OCI-LY7 (cell line): ENCODE measurements around the gene CYP3A5. TPM values are rescaled to one million over a fixed set of nuclear protein-coding genes. Genes with fewer than 3 reads are reported as not detected.

ENCODE experiments used
- BruUV-seq: library from RNA; stranded (reverse); fragments of 400-500 nt; replicated peaks from 2 replicates; lab custom pipeline; 2021; lab: Mats Ljungman, UMichigan
- CTCF ChIA-PET: fragments of 300-600 bp; sonication (Branson Sonifier 250); formaldehyde crosslinking; loops from one replicate; lab custom pipeline; 2022; ENCODE audit warnings: antibody characterized with exemption; ENCODE audit not compliant: unreplicated experiment; lab: Charles Lee
- POLR2A ChIA-PET: fragments of 300-600 bp; sonication (Branson Sonifier 250); formaldehyde crosslinking; loops from one replicate; lab custom pipeline; 2022; ENCODE audit warnings: antibody characterized with exemption; lab: Charles Lee
- DNase-seq: peaks from one replicate; pipeline ENCODE4 v3.0.0-alpha.2; 2015; ENCODE audit warnings: low spot score
- H2AFZ ChIP-seq: fragments of 200-600 bp; sonication (generic), shearing (Covaris generic); 2 replicates; pipeline ENCODE4 v1.6.1; 2014; ENCODE audit warnings: mild to moderate bottlenecking, antibody characterized with exemption, low read length, moderate library complexity
- H3K27ac ChIP-seq: fragments of 200-600 bp; sonication (generic); 2 replicates; pipeline ENCODE4 v1.5.1; 2014; ENCODE audit warnings: mixed run types, low read depth, mild to moderate bottlenecking, moderate library complexity, low read length, inconsistent platforms; ENCODE audit not compliant: poor library complexity, severe bottlenecking
- H3K36me3 ChIP-seq: fragments of 200-600 bp; sonication (generic); 2 replicates; pipeline ENCODE4 v1.6.1; 2014; ENCODE audit warnings: mild to moderate bottlenecking, antibody characterized with exemption, low read length, moderate library complexity, mixed read lengths; ENCODE audit not compliant: insufficient read depth
- H3K4me1 ChIP-seq: fragments of 200-600 bp; sonication (generic); 2 replicates; pipeline ENCODE4 v1.5.1; 2014; ENCODE audit warnings: mild to moderate bottlenecking, low read length; ENCODE audit not compliant: insufficient read depth, poor library complexity, severe bottlenecking
- H3K4me2 ChIP-seq: fragments of 200-600 bp; sonication (generic); 2 replicates; pipeline ENCODE4 v1.6.1; 2014; ENCODE audit warnings: mild to moderate bottlenecking, low read length
- H3K4me3 ChIP-seq: fragments of 200-600 bp; sonication (generic); 2 replicates; pipeline ENCODE4 v1.5.1; 2014; ENCODE audit warnings: mild to moderate bottlenecking, low read depth, low read length; ENCODE audit not compliant: poor library complexity, severe bottlenecking
- H3K79me2 ChIP-seq: fragments of 200-600 bp; sonication (generic); 2 replicates; pipeline ENCODE4 v1.6.1; 2016; ENCODE audit warnings: low read depth, mild to moderate bottlenecking, low read length, moderate library complexity, mixed read lengths; ENCODE audit not compliant: insufficient read depth
- H3K9me2 ChIP-seq: fragments of 200-600 bp; sonication (generic); 2 replicates; pipeline ENCODE4 v1.6.1; 2016; ENCODE audit warnings: mild to moderate bottlenecking, low read length, mixed read lengths; ENCODE audit not compliant: insufficient read depth
- H3K9me3 ChIP-seq: fragments of 200-600 bp; sonication (generic); 2 replicates; pipeline ENCODE4 v1.6.1; 2014; ENCODE audit warnings: mild to moderate bottlenecking, mixed run types, low read length, mixed read lengths
- H4K20me1 ChIP-seq: fragments of 200-600 bp; sonication (generic); 2 replicates; pipeline ENCODE4 v1.6.1; 2014; ENCODE audit warnings: mild to moderate bottlenecking, antibody characterized with exemption, low read length, moderate library complexity, mixed read lengths; ENCODE audit not compliant: insufficient read depth
- CTCF ChIP-seq: fragments of 200-600 bp; sonication (generic); conservative IDR thresholded peaks from 2 replicates; pipeline ENCODE4 v1.5.1; 2014; ENCODE audit warnings: mild to moderate bottlenecking, antibody characterized with exemption, low read length, moderate library complexity, mixed read lengths
- EZH2phosphoT487 ChIP-seq: fragments of 200-600 bp; sonication (generic); IDR thresholded peaks from 2 replicates; pipeline ENCODE4 v1.6.1; 2018; ENCODE audit warnings: low read depth, borderline replicate concordance, mild to moderate bottlenecking, mixed run types, antibody characterized with exemption, low read length, moderate library complexity, mixed read lengths
- intact Hi-C: fragments of 100-400 bp; cut with micrococcal nuclease; formaldehyde crosslinking; loops from one replicate; pipeline ENCODE4 v1.10.0; 2022; ENCODE audit not compliant: unreplicated experiment
- total RNA-seq, 2 experiments: library from RNA; depleted of rRNA in 1 of 2; stranded (reverse); fragments of >200 nt in 1 of 2; shearing (Covaris generic) in 1 of 2; gene quantifications; 2 replicates each; pipeline ENCODE4 v1.2.3, GENCODE V29; 2014 to 2022

The CYP3A5 gene
- total RNA-seq, 2 experiments from 2014 or later = not detected

GRCh38 chr7:99616359-99617191 lies 63.2 kb downstream of the CYP3A5 start, which contains the start of gene ZSCAN25:
ZSCAN25 (plus strand) TSS chr7:99616946; CDS start chr7:99619607, 2,661 bp downstream.
- H4K20me1 ChIP-seq = no peaks in the 10 kb centered on the region
- peak within 1 kb of the TSS; percentile 92 for H3K4me2 ChIP-seq
- peaks cover 32% of the 10 kb centered on the region; the same call in 1 of the 2 replicates for H3K36me3 ChIP-seq
- H3K9me2 ChIP-seq = no peaks in the 10 kb centered on the region
- ChIA-PET CTCF (interaction anchor here (0.6 kb wide), 1 partner anchor 1200 kb away, joined by 3 read pairs; no protein-coding TSS in a partner anchor), POLR2A (interaction anchor here (0.5 to 1.5 kb wide), 4 partner anchors 10 to 111 kb away, joined by 3 read pairs; no protein-coding TSS in a partner anchor)
- intact Hi-C loops = no loop called here
- H2AFZ ChIP-seq = peak within 1 kb of the TSS; percentile 100
- peaks cover 10% of the 10 kb centered on the region; the same call in 1 of the 2 replicates for H3K79me2 ChIP-seq
- H3K27ac ChIP-seq = peak within 1 kb of the TSS; percentile 11
- H3K4me1 ChIP-seq = peaks cover 11% of the 10 kb centered on the region
- H3K9me3 ChIP-seq = no peaks in the 10 kb centered on the region
- no peak; the same call in 1 of the 2 replicates for TF ChIP-seq CTCF
- peak; percentile 95 for DNase-seq
- H3K4me3 ChIP-seq = peak within 1 kb of the TSS; percentile 100
- BruUV-seq = no TSS peak

GRCh38 chr7:99615989-99616358 lies 63.8 kb downstream of the CYP3A5 start:
- CTCF ChIA-PET = no interaction called here
- POLR2A ChIA-PET = interaction anchor here (0.5 to 1.5 kb wide), 3 partner anchors 11 to 111 kb away, joined by 3 read pairs; no protein-coding TSS in a partner anchor
- no peaks in the 10 kb centered on the region for H3K9me3 ChIP-seq
- peaks cover 26% of the 10 kb centered on the region; the same call in 1 of the 2 replicates for H3K36me3 ChIP-seq
- peak overlapping the region; percentile 100 for H3K4me3 ChIP-seq
- H3K79me2 ChIP-seq = peaks cover 10% of the 10 kb centered on the region; the same call in 1 of the 2 replicates
- peak overlapping the region; percentile 100 for H2AFZ ChIP-seq
- intact Hi-C loops = no loop called here
- DNase-seq = no peak
- peak overlapping the region; percentile 92 for H3K4me2 ChIP-seq
- H3K4me1 ChIP-seq = peaks cover 11% of the 10 kb centered on the region
- no peaks in the 10 kb centered on the region for H4K20me1 ChIP-seq
- no TSS peak for BruUV-seq
- H3K27ac ChIP-seq = no peak overlapping the region
- TF ChIP-seq EZH2phosphoT487 (no peak), CTCF (no peak)
- H3K9me2 ChIP-seq = no peaks in the 10 kb centered on the region
